Activated naive CD4-positive, alpha-beta T cell treated with anti-CD3 and anti-CD28 coated beads, Interleukin-2, amount 10 ng/mL, durations not matched to agents 7 days and 5 days (primary cell): ENCODE measurements around the gene MLXIPL.
"Not testable (repeated sequence)": the region's sequence is repeated elsewhere in the genome, so short reads cannot be mapped to it uniquely, and the experiment has no call there.

Source experiments
- CTCF ChIA-PET: fragments of 350-600 bp; sonication (Branson Sonifier 250); formaldehyde crosslinking; loops from one replicate; lab custom pipeline; 2021; ENCODE audit warnings: antibody characterized with exemption; lab: Charles Lee
- DNase-seq: peaks from one replicate; pipeline ENCODE4 v3.0.0-alpha.2; 2020
- H3K27ac Mint-ChIP-seq: one replicate; pipeline ENCODE4 v1.8.0; 2021; ENCODE audit warnings: mild to moderate bottlenecking, moderate library complexity, mixed read lengths
- H3K27me3 Mint-ChIP-seq: one replicate; pipeline ENCODE4 v1.8.0; 2021; ENCODE audit warnings: mild to moderate bottlenecking, mixed read lengths
- H3K36me3 Mint-ChIP-seq: one replicate; pipeline ENCODE4 v1.8.0; 2021; ENCODE audit warnings: mixed read lengths
- H3K4me1 Mint-ChIP-seq: one replicate; pipeline ENCODE4 v1.8.0; 2021; ENCODE audit warnings: mixed read lengths
- H3K4me3 Mint-ChIP-seq: one replicate; pipeline ENCODE4 v1.8.0; 2021; ENCODE audit warnings: mild to moderate bottlenecking, moderate library complexity, mixed read lengths
- H3K9me3 Mint-ChIP-seq: one replicate; pipeline ENCODE4 v1.8.0; 2021; ENCODE audit warnings: mixed read lengths

The MLXIPL gene

GRCh38 chr7:73570521-73570920 is 53.8 kb downstream of the MLXIPL start:
- Mint-ChIP-seq H3K36me3 (peaks cover 51% of the 10 kb centered on the region), H3K27ac (no peak overlapping the region), H3K9me3 (no peaks in the 10 kb centered on the region), H3K4me3 (no peak overlapping the region), H3K4me1 (peaks cover 35% of the 10 kb centered on the region), H3K27me3 (no peaks in the 10 kb centered on the region)
- CTCF ChIA-PET: no interaction called here
- DNase-seq: no peak

GRCh38 chr7:73569042-73569608 is 55.2 kb downstream of the MLXIPL start:
- peaks cover 38% of the 10 kb centered on the region for H3K4me1 Mint-ChIP-seq
- H3K27ac Mint-ChIP-seq: no peak overlapping the region
- CTCF ChIA-PET: interaction anchor here (1.5 kb wide), 1 partner anchor 38 kb away, joined by 3 read pairs; no protein-coding TSS in a partner anchor

GRCh38 chr7:73567846-73568685 is 56.3 kb downstream of the MLXIPL start:
- Mint-ChIP-seq H3K36me3 (peaks cover 38% of the 10 kb centered on the region), H3K27me3 (no peaks in the 10 kb centered on the region), H3K9me3 (no peaks in the 10 kb centered on the region), H3K4me1 (peaks cover 38% of the 10 kb centered on the region), H3K4me3 (no peak overlapping the region), H3K27ac (peak overlapping the region; percentile 45)
- DNase-seq: peak; percentile 18
- CTCF ChIA-PET: interaction anchor here (1.5 kb wide), 1 partner anchor 39 kb away, joined by 3 read pairs; no protein-coding TSS in a partner anchor

More at GRCh38 chr7:73569042-73569608, 55.2 kb downstream of the MLXIPL start:
- no peak for DNase-seq
- Mint-ChIP-seq H3K27me3 (no peaks in the 10 kb centered on the region), H3K4me3 (no peak overlapping the region), H3K36me3 (peaks cover 45% of the 10 kb centered on the region), H3K9me3 (no peaks in the 10 kb centered on the region)

- CTCF ChIA-PET: interaction anchor here (1.1 to 1.9 kb wide), 4 partner anchors 16 to 47 kb away, joined by 3 to 5 read pairs (median 4); no protein-coding TSS in a partner anchor
- Mint-ChIP-seq H3K9me3 (no peaks in the 10 kb centered on the region), H3K36me3 (peaks cover 29% of the 10 kb centered on the region), H3K4me1 (peaks cover 38% of the 10 kb centered on the region), H3K27ac (no peak overlapping the region), H3K27me3 (no peaks in the 10 kb centered on the region), H3K4me3 (no peak overlapping the region)
- DNase-seq: peak; percentile 10
Measured at GRCh38 chr7:73567140-73567539, 57.2 kb downstream of the MLXIPL start.

GRCh38 chr7:73566431-73566830 is 57.9 kb downstream of the MLXIPL start:
- peak overlapping the region; percentile 65 for H3K4me3 Mint-ChIP-seq
- H3K9me3 Mint-ChIP-seq, H3K27me3 Mint-ChIP-seq: not testable (repeated sequence)
- H3K4me1 Mint-ChIP-seq: peaks cover 38% of the 10 kb centered on the region
- DNase-seq: peak; percentile 19
- peak overlapping the region; percentile 61 for H3K27ac Mint-ChIP-seq
- H3K36me3 Mint-ChIP-seq: peaks cover 24% of the 10 kb centered on the region
- CTCF ChIA-PET: interaction anchor here (1.0 to 1.9 kb wide), 5 partner anchors 17 to 47 kb away, joined by 3 to 5 read pairs (median 4); no protein-coding TSS in a partner anchor

GRCh38 chr7:73565675-73566340 is 58.5 kb downstream of the MLXIPL start:
- peak overlapping the region; percentile 61 for H3K27ac Mint-ChIP-seq

GRCh38 chr7:73560109-73560835 is 64.0 kb downstream of the MLXIPL start:
- peaks cover 20% of the 10 kb centered on the region for H3K4me1 Mint-ChIP-seq
- no peaks in the 10 kb centered on the region for H3K9me3 Mint-ChIP-seq
- no peak overlapping the region for H3K4me3 Mint-ChIP-seq
- CTCF ChIA-PET: no interaction called here
- peaks cover 7% of the 10 kb centered on the region for H3K36me3 Mint-ChIP-seq
- DNase-seq: no peak
- H3K27me3 Mint-ChIP-seq: peaks cover 15% of the 10 kb centered on the region
- peak overlapping the region; percentile 33 for H3K27ac Mint-ChIP-seq

More at GRCh38 chr7:73565675-73566340, 58.5 kb downstream of the MLXIPL start:
- CTCF ChIA-PET: interaction anchor here (1.0 to 1.9 kb wide), 5 partner anchors 18 to 46 kb away, joined by 3 to 5 read pairs (median 4); no protein-coding TSS in a partner anchor
- DNase-seq: peak; percentile 21
- no peaks in the 10 kb centered on the region for H3K27me3 Mint-ChIP-seq
- H3K36me3 Mint-ChIP-seq: peaks cover 19% of the 10 kb centered on the region
- H3K9me3 Mint-ChIP-seq: no peaks in the 10 kb centered on the region
- peaks cover 38% of the 10 kb centered on the region for H3K4me1 Mint-ChIP-seq
- peak overlapping the region; percentile 65 for H3K4me3 Mint-ChIP-seq

GRCh38 chr7:73557397-73558257 is 66.7 kb downstream of the MLXIPL start, which contains the start of gene BCL7B:
BCL7B (minus strand) TSS chr7:73557690; CDS start chr7:73557578, 112 bp downstream.
- H3K4me3 Mint-ChIP-seq: peak within 1 kb of the TSS; percentile 96
- peaks cover 15% of the 10 kb centered on the region for H3K27me3 Mint-ChIP-seq
- H3K27ac Mint-ChIP-seq: peak within 1 kb of the TSS; percentile 98
- peaks cover 13% of the 10 kb centered on the region for H3K36me3 Mint-ChIP-seq
- peaks cover 33% of the 10 kb centered on the region for H3K4me1 Mint-ChIP-seq
- DNase-seq: peak; percentile 82
- CTCF ChIA-PET: interaction anchor here (0.7 kb wide), 1 partner anchor 21 kb away, joined by 3 read pairs; the partner anchor contains the start of gene TBL2
- no peaks in the 10 kb centered on the region for H3K9me3 Mint-ChIP-seq

GRCh38 chr7:73557108-73557396 is 67.3 kb downstream of the MLXIPL start:
- Mint-ChIP-seq H3K4me1 (peaks cover 33% of the 10 kb centered on the region), H3K27me3 (peaks cover 15% of the 10 kb centered on the region), H3K27ac (peak overlapping the region; percentile 90), H3K9me3 (no peaks in the 10 kb centered on the region), H3K4me3 (peak overlapping the region; percentile 96), H3K36me3 (peaks cover 17% of the 10 kb centered on the region)
- DNase-seq: peak; percentile 94
- CTCF ChIA-PET: interaction anchor here (0.7 kb wide), 1 partner anchor 21 kb away, joined by 3 read pairs; the partner anchor contains the start of gene TBL2

- Mint-ChIP-seq H3K27me3 (peaks cover 15% of the 10 kb centered on the region), H3K36me3 (peaks cover 18% of the 10 kb centered on the region), H3K4me3 (peak overlapping the region; percentile 96), H3K27ac (peak overlapping the region; percentile 90), H3K9me3 (no peaks in the 10 kb centered on the region), H3K4me1 (peaks cover 33% of the 10 kb centered on the region)
- DNase-seq: no peak
- CTCF ChIA-PET: interaction anchor here (0.7 kb wide), 1 partner anchor 22 kb away, joined by 3 read pairs; the partner anchor contains the start of gene TBL2
Measured at GRCh38 chr7:73556208-73557107, 67.9 kb downstream of the MLXIPL start.

DNA sequence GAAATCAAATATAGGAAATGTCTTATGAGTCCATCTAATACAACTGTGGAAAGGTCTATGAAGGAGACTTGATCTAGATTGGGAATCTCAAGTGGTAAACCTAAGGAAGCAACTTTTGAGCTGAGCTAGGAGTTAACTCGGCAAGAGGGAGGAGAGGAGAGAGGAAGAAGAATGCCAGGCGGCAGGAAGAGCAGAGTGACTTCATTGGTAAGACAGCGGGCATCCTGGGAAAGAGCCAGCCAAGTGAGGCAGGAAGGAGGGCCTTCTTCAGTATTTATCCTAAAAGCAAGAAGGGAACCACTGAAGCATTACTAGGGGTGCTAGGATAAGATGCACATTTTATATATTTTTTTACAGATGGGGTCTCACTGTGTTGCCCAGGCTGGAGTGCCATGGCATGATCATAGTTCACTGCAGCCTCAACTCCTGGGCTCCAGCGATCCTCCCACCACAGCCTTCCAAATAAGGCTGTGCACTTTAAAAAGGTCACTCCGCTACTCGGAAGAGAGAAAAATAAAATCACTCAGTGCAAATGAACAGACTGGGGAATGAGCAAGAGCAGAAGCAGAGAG is 68.8 kb downstream of the MLXIPL start:
- peaks cover 21% of the 10 kb centered on the region for H3K36me3 Mint-ChIP-seq
- peaks cover 35% of the 10 kb centered on the region for H3K4me1 Mint-ChIP-seq
- no peak for DNase-seq
- peak overlapping the region; percentile 96 for H3K4me3 Mint-ChIP-seq
- H3K27me3 Mint-ChIP-seq: peaks cover 12% of the 10 kb centered on the region
- peak overlapping the region; percentile 90 for H3K27ac Mint-ChIP-seq
- CTCF ChIA-PET: no interaction called here
- H3K9me3 Mint-ChIP-seq: no peaks in the 10 kb centered on the region

- Mint-ChIP-seq H3K4me1 (peaks cover 43% of the 10 kb centered on the region), H3K36me3 (peaks cover 34% of the 10 kb centered on the region)
- H3K9me3 Mint-ChIP-seq, H3K27ac Mint-ChIP-seq, CTCF ChIA-PET, H3K27me3 Mint-ChIP-seq, H3K4me3 Mint-ChIP-seq, DNase-seq: not testable (repeated sequence)
Measured at GRCh38 chr7:73550093-73550492, 74.2 kb downstream of the MLXIPL start.
